GM12874 (cell line): Measurements from ENCODE around the gene HNRNPH3.

Experiments used
- TF ChIP-seq, protein P1 (sequence below): IDR thresholded peaks from 2 replicates; pipeline ENCODE4 v1.5.1; 2011; ENCODE audit warnings: low read depth, mild to moderate bottlenecking, control low read depth, low read length, moderate library complexity; ENCODE audit not compliant: insufficient read depth

The HNRNPH3 gene

DNA sequence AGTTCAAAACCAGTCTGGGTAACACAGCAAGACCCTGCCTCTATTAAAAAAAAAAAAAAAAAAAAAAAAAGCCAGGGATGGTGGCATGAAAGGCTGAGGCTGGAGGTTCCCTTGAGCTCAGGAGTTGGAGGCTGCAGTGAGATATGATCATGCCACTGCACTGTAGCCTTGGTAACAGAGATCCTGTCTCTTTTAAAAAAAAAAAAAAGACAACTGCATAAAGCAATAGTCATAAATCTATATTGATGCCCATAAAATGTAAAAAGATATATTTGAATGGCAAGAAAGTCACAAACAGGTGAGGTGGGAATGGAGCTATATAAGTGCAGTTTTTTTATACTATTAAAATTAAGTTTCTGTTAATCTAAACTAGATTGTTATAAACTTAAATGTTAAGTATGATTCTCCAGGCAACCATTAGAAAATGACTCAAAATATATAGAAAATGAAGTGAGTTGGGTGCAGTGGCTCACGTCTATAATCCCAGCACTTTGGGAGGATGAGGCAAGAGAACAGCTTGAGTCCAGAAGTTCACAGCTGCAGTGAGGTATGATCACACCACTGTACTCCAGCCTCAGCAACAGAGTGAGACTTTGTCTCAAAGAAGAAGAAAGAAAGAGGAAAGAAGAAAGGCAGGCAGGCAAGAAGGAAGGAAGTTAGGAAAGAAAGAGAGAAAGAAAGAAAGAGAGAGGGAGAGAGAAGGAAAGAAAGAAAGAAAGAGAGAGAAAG lies 13.4 kb upstream of the HNRNPH3 start:
- TF ChIP-seq, protein P1, sequence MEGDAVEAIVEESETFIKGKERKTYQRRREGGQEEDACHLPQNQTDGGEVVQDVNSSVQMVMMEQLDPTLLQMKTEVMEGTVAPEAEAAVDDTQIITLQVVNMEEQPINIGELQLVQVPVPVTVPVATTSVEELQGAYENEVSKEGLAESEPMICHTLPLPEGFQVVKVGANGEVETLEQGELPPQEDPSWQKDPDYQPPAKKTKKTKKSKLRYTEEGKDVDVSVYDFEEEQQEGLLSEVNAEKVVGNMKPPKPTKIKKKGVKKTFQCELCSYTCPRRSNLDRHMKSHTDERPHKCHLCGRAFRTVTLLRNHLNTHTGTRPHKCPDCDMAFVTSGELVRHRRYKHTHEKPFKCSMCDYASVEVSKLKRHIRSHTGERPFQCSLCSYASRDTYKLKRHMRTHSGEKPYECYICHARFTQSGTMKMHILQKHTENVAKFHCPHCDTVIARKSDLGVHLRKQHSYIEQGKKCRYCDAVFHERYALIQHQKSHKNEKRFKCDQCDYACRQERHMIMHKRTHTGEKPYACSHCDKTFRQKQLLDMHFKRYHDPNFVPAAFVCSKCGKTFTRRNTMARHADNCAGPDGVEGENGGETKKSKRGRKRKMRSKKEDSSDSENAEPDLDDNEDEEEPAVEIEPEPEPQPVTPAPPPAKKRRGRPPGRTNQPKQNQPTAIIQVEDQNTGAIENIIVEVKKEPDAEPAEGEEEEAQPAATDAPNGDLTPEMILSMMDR, result no peak

DNA sequence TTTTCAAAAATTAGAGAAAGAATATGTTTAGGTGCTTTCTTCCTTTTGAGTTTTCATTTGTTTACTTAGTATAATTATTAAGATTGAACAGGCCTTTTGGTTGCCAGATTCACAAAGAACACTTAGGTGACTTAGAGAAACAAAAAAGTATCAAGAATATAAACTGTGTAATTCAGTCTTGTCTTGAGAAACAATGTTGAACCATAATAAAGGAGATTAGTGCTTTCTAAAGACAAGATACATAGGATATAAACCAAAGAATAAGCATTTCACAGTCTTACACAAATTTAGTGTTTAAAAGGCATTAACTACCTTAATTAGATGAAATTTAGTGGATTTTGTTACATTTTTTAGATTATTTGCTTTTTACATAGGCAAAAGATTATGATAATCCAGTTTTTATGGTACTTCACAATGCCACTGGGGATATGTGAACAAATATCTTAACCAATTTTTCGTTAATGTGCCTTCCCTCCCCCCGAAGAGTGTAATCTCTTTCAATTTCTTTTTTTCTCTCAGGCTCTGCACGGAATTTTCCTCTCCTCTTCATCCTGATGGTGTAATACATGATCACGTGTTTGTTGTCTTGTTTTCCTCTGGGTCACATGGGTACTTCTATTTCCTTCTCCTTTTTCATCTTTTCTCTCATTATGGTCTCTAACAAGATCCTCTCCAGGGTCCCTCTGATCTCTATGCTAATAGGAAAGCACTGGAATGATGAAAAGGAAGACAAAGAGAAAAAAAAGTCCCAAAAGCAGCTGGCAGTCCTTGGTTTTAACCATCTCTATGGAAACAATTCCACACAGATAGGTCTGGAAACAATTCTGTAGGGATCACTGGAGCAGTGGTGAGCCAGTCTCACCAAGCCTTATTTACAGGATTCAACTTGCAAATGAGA lies 3.7 kb upstream of the HNRNPH3 start:
- TF ChIP-seq, protein P1, result no peak

DNA sequence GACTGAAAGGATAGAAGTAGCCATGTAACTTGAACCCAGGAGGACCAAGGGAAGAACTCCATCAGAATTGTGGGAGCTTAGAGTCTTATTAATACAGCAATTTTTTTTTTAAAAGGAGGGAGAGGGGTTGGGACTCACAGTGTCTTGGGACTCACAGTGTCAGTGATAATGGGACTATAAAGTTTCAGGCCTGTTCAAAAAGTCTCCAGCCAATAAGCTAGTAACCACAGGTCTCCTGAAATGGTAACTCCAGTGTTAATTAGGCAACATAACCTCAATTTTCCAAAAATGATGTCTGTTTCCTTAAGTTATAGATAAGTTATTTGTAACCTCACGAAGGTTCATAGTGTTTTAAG lies 2.4 kb upstream of the HNRNPH3 start:
- TF ChIP-seq, protein P1, result no peak

DNA sequence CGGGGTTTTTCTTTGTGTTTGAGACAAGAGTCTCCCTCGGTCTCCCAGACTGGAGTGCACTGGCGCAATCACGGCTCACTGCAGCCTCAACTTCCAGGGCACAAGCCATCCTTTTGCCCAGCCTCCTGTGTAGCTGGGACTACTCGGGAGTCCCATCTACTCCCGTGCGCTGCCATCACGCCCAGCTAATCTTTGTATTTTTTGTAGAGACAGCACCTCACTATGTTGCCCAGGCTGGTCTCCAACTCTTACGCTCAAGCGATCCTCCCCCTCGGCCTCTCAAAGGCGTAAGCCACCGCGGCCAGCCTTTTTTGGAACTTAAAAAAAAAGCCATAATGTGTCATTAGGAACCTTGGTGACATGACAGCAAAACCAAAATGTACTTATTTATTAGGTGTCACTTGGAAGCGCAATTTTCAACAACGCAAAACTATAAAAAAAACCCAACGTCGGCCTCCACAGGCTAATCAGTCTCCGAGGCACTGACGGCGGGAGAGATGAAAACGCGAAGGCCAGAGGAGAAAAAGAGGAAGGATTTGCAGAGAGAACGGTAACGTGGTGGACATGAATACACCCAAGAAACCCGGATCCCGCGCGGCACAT lies 911 bp upstream of the HNRNPH3 start:
- TF ChIP-seq, protein P1, result no peak

DNA sequence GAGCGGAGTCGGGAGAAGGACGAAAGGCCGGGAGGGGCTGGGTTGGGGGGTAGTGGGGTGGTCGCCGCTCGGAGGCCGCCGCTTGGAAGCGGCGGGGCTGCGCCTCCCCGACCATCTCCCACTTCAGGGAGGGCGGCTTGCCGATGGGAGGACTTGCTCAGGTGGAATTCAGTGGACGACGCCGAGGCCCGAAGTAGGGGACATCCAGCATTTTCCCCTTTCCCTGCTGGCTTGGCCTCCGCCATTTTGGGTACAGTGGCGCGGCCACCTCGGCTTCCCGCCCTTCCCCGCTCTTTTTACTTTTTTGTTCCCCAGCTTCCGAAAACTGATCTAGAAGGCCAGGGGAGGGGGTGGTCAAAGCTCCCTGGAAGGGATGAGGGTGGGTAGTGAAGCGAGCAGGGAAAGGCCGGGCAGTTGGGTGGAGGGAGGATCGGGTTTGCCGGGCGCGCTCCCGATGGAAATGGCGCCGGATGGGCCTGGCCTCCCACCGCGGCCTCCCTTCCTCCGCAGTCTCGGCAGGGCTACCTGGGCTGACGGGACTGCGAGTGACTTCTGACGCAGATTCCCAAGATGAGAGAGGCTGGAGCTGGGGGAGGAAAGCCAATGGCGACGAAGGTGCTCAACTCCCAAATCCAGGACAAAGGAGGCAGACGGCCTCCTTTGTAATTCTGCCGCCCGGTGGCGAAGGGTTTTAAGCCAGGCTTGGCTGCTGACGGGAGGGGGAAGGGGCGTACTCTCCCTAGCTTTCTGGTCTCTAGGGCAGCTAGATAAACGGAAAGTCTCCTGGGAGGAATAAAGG lies 594 bp downstream of the HNRNPH3 start, which contains the start of gene PBLD:
Gene PBLD, minus strand, starts transcription at position 670 of the 799 bp plus-strand sequence. CDS start 26,084 bp downstream, outside the sequence.
- TF ChIP-seq, protein P1, result peak; percentile 49

DNA sequence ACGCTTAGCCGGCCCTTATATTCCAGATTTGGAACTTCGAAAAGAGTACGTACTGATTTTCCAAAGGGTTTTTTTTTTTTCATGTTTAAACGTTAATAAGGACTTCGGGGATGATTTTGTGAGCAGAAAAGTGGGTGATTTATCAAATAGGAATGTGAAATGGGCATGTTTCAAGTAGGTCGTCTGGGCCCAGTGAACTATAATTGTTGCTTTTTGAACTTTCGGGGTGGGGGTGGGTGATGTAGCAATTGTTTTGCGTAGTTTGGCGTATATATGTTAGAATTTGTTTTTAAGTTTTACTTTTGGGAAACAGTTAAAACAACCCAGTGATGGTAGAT lies 1.2 kb downstream of the HNRNPH3 start:
- TF ChIP-seq, protein P1, result no peak
